Activated gamma-delta T cell treated with anti-CD3 and anti-CD28 coated beads, Interleukin-2, amount 50 U/mL, for 16 hours (primary cell): ENCODE results near the gene DMXL1.
"Not testable (repeated sequence)": the region's sequence is repeated elsewhere in the genome, so short reads cannot be mapped to it uniquely, and the experiment has no call there.

Experiments used
- DNase-seq: peaks from one replicate; pipeline ENCODE4 v3.0.0-alpha.2; 2020; ENCODE audit warnings: low read depth

The DMXL1 gene

GRCh38 chr5:119063579-119064379 lies 7.1 kb upstream of the DMXL1 start:
- no peak for DNase-seq

GRCh38 chr5:119067450-119067849 lies 3.4 kb upstream of the DMXL1 start:
- DNase-seq, result no peak

- no peak for DNase-seq
Observed at GRCh38 chr5:119070578-119070827, 384 bp upstream of the DMXL1 start.

GRCh38 chr5:119071561-119071995 lies 691 bp downstream of the DMXL1 start:
- DNase-seq, result no peak

- DNase-seq, result no peak
Observed at GRCh38 chr5:119072496-119072895, 1.6 kb downstream of the DMXL1 start.

GRCh38 chr5:119073746-119074337 lies 3.0 kb downstream of the DMXL1 start:
- DNase-seq, result not testable (repeated sequence)

- no peak for DNase-seq
Observed at GRCh38 chr5:119074419-119074818, 3.5 kb downstream of the DMXL1 start.

GRCh38 chr5:119075269-119075668 lies 4.4 kb downstream of the DMXL1 start:
- DNase-seq, result not testable (repeated sequence)

- no peak for DNase-seq
Observed at GRCh38 chr5:119076080-119076479, 5.2 kb downstream of the DMXL1 start.

GRCh38 chr5:119077444-119077843 lies 6.6 kb downstream of the DMXL1 start:
- DNase-seq, result no peak

- no peak for DNase-seq
Observed at GRCh38 chr5:119078071-119078846, 7.4 kb downstream of the DMXL1 start.

- DNase-seq, result no peak
Observed at GRCh38 chr5:119078861-119079260, 8.0 kb downstream of the DMXL1 start.

GRCh38 chr5:119079318-119079921 lies 8.5 kb downstream of the DMXL1 start:
- no peak for DNase-seq

GRCh38 chr5:119080936-119081335 lies 10.0 kb downstream of the DMXL1 start:
- DNase-seq, result no peak

GRCh38 chr5:119082691-119083090 lies 11.8 kb downstream of the DMXL1 start:
- no peak for DNase-seq

GRCh38 chr5:119083679-119084078 lies 12.8 kb downstream of the DMXL1 start:
- no peak for DNase-seq

- DNase-seq, result no peak
Observed at GRCh38 chr5:119088438-119088837, 17.6 kb downstream of the DMXL1 start.

GRCh38 chr5:119095611-119096010 lies 24.7 kb downstream of the DMXL1 start:
- DNase-seq, result no peak

- DNase-seq, result no peak
Observed at GRCh38 chr5:119105971-119106370, 35.1 kb downstream of the DMXL1 start.

- DNase-seq, result no peak
Observed at GRCh38 chr5:119112151-119112550, 41.3 kb downstream of the DMXL1 start.

- DNase-seq, result no peak
Observed at GRCh38 chr5:119117237-119117636, 46.4 kb downstream of the DMXL1 start.

- no peak for DNase-seq
Observed at GRCh38 chr5:119118000-119118399, 47.1 kb downstream of the DMXL1 start.

GRCh38 chr5:119120893-119121292 lies 50.0 kb downstream of the DMXL1 start:
- no peak for DNase-seq
